Suprapubic skin (tissue), 3 donors: ENCODE data around the gene KIF5C.

Source experiments
- POLR2AphosphoS5 ChIP-seq, 3 donors: sonication (generic); formaldehyde crosslinking; IDR thresholded peaks; one replicate each; pipeline ENCODE4 v1.6.1; 2017; ENCODE audit warnings: antibody characterized with exemption in 3 of 3
- TF ChIP-seq, protein P1 (sequence below), 2 donors: fragments of 200-600 bp in 1 of 2; fragments of 450-650 bp in 1 of 2; sonication (generic) in 1 of 2; IDR thresholded peaks; one replicate each; pipeline ENCODE4 v1.5.1; 2016 to 2019; ENCODE audit warnings: antibody characterized with exemption in 2 of 2, mild to moderate bottlenecking in 1 of 2, moderate library complexity in 1 of 2

DNA sequence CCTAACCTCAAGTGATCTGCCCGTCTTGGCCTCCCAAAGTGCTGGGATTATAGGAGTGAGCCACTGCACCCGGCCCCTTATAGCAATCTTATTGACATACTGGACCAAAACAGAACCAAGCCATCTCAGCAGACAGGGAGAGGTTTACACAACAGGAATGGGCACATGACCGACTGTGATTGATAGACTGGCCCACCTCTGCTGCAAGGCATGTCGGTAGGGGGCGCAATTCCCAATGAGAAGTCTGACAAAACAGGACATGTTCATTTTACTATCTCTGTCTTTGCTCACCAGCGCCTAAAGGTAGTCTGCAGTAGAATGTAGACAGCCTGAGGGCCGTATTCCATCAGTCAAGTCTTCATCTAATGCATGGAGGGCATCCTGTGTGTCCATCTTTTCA is 165.4 kb downstream of the KIF5C start:
- no peak for TF ChIP-seq POLR2AphosphoS5 (IDR thresholded peaks at IDR 0.05)
- TF ChIP-seq, protein P1, sequence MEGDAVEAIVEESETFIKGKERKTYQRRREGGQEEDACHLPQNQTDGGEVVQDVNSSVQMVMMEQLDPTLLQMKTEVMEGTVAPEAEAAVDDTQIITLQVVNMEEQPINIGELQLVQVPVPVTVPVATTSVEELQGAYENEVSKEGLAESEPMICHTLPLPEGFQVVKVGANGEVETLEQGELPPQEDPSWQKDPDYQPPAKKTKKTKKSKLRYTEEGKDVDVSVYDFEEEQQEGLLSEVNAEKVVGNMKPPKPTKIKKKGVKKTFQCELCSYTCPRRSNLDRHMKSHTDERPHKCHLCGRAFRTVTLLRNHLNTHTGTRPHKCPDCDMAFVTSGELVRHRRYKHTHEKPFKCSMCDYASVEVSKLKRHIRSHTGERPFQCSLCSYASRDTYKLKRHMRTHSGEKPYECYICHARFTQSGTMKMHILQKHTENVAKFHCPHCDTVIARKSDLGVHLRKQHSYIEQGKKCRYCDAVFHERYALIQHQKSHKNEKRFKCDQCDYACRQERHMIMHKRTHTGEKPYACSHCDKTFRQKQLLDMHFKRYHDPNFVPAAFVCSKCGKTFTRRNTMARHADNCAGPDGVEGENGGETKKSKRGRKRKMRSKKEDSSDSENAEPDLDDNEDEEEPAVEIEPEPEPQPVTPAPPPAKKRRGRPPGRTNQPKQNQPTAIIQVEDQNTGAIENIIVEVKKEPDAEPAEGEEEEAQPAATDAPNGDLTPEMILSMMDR (IDR thresholded peaks at IDR 0.05) = peak in 1 of 2 donors; percentile 28
